ENCODE data around the gene INTU. TPM values are rescaled to one million over a fixed set of nuclear protein-coding genes. Genes with fewer than 3 reads are reported as not detected.

Gene INTU
- total RNA-seq, 2 donors from 2014 or later, result 7.6 to 8.0 TPM

GRCh38 chr4:127731406-127731805 lies 98.6 kb downstream of the INTU start:
- DNase-seq, result no peak
- intact Hi-C loops (cut with DNase I), result loop anchor here (5.0 kb wide), 1 partner anchor 124 kb away; no protein-coding TSS in a partner anchor

DNA sequence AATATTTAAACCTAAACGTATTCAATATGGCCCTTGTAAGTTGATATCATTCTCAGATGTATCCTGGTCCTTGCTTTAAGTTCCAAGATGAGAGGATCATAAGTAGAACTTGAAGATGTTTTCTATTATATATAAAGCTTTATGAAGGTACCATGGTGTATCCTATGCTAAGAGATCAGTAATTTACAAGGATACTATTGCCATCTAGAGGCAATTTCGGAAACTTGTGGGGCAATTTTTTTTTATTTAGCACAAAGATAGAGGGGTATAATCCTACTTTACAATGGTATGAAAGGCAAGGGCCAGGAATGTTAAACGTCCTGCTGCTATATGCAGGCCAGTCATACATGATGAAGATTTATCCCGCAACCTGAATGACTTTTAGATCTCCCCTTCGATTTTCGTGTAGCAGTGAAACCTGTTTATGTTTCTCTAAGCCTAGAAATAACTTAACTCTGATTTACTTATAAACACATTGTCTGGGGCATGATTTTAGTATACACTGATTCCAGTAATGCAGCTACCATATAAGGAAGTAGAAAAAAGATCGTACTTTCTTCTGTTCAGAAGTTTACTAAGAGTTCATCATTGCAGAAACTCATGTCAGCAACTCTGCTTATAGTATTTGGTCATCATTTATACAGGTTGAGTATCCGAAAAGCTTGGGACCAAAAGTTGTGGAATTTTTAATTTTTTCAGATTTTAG lies 100.0 kb downstream of the INTU start:
- no peak overlapping the region for H3K4me3 ChIP-seq
- TF ChIP-seq, protein P1, sequence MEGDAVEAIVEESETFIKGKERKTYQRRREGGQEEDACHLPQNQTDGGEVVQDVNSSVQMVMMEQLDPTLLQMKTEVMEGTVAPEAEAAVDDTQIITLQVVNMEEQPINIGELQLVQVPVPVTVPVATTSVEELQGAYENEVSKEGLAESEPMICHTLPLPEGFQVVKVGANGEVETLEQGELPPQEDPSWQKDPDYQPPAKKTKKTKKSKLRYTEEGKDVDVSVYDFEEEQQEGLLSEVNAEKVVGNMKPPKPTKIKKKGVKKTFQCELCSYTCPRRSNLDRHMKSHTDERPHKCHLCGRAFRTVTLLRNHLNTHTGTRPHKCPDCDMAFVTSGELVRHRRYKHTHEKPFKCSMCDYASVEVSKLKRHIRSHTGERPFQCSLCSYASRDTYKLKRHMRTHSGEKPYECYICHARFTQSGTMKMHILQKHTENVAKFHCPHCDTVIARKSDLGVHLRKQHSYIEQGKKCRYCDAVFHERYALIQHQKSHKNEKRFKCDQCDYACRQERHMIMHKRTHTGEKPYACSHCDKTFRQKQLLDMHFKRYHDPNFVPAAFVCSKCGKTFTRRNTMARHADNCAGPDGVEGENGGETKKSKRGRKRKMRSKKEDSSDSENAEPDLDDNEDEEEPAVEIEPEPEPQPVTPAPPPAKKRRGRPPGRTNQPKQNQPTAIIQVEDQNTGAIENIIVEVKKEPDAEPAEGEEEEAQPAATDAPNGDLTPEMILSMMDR (IDR thresholded peaks at IDR 0.05), result peak; percentile 27 to 65 (median 62)
- no peak for TF ChIP-seq POLR2A (IDR thresholded peaks at IDR 0.05)
- WGBS, 2 donors, result 6 to 10% methylated on average over 8 of the region's 8 CpGs
- H3K9me3 ChIP-seq, result no peaks in the 10 kb centered on the region
- no peaks in the 10 kb centered on the region for H3K36me3 ChIP-seq (replicated peaks in 1 of 2; ENCODE audit: insufficient read depth in 1 of 2, low read depth in 2 of 2)
- intact Hi-C loops (cut with DNase I), result loop anchor here (5.0 kb wide), 1 partner anchor 125 kb away; no protein-coding TSS in a partner anchor
- DNase-seq (no peak), ATAC-seq (no peak)
- no peaks in the 10 kb centered on the region for H3K4me1 ChIP-seq
- H3K27me3 ChIP-seq, result no peaks in the 10 kb centered on the region
- H3K27ac ChIP-seq, result no peak overlapping the region

More at GRCh38 chr4:127731406-127731805, 98.6 kb downstream of the INTU start:
- Histone ChIP-seq H3K27me3 (no peaks in the 10 kb centered on the region), H3K4me3 (no peak overlapping the region), H3K9me3 (no peaks in the 10 kb centered on the region), H3K27ac (no peak overlapping the region), H3K4me1 (no peaks in the 10 kb centered on the region), H3K36me3 (replicated peaks in 1 of 2; ENCODE audit: insufficient read depth in 1 of 2, low read depth in 2 of 2) (no peaks in the 10 kb centered on the region)
- TF ChIP-seq, protein P1 (IDR thresholded peaks at IDR 0.05), result no peak
- TF ChIP-seq POLR2A (IDR thresholded peaks at IDR 0.05), result no peak
- no peak for ATAC-seq
- 82 to 85% methylated on average over 19 of the region's 19 CpGs for WGBS, 2 donors

- WGBS, 2 donors, result 62 to 66% methylated on average over 2 of the region's 2 CpGs
- no peaks in the 10 kb centered on the region for H3K9me3 ChIP-seq
- no peak overlapping the region for H3K4me3 ChIP-seq
- H3K27me3 ChIP-seq, result no peaks in the 10 kb centered on the region
- ATAC-seq (no peak), DNase-seq (no peak)
- no peak overlapping the region for H3K27ac ChIP-seq
- intact Hi-C loops (cut with DNase I), result loop anchor here (5.0 kb wide), 1 partner anchor 128 kb away; no protein-coding TSS in a partner anchor
- no peak for TF ChIP-seq POLR2A (IDR thresholded peaks at IDR 0.05)
- TF ChIP-seq, protein P1 (IDR thresholded peaks at IDR 0.05), result no peak
- H3K36me3 ChIP-seq (replicated peaks in 1 of 2; ENCODE audit: insufficient read depth in 1 of 2, low read depth in 2 of 2), result no peaks in the 10 kb centered on the region
- H3K4me1 ChIP-seq, result no peaks in the 10 kb centered on the region
Measured at GRCh38 chr4:127734976-127735375, 102.2 kb downstream of the INTU start.

GRCh38 chr4:127737295-127737694 lies 104.5 kb downstream of the INTU start:
- 26 to 39% methylated on average over 4 of the region's 4 CpGs for WGBS, 2 donors
- TF ChIP-seq, protein P1 (IDR thresholded peaks at IDR 0.05), result no peak
- no peak for TF ChIP-seq POLR2A (IDR thresholded peaks at IDR 0.05)
- Histone ChIP-seq H3K36me3 (replicated peaks in 1 of 2; ENCODE audit: insufficient read depth in 1 of 2, low read depth in 2 of 2) (no peaks in the 10 kb centered on the region), H3K27ac (no peak overlapping the region), H3K27me3 (no peaks in the 10 kb centered on the region), H3K4me3 (no peak overlapping the region), H3K9me3 (no peaks in the 10 kb centered on the region), H3K4me1 (no peaks in the 10 kb centered on the region)
- DNase-seq (no peak), ATAC-seq (no peak)
- intact Hi-C loops (cut with DNase I), result no loop called here

- TF ChIP-seq POLR2A (IDR thresholded peaks at IDR 0.05), result no peak
- TF ChIP-seq, protein P1 (IDR thresholded peaks at IDR 0.05), result no peak
- intact Hi-C loops (cut with DNase I), result no loop called here
- Histone ChIP-seq H3K9me3 (no peaks in the 10 kb centered on the region), H3K27me3 (no peaks in the 10 kb centered on the region), H3K4me1 (no peaks in the 10 kb centered on the region), H3K36me3 (replicated peaks in 1 of 2; ENCODE audit: insufficient read depth in 1 of 2, low read depth in 2 of 2) (no peaks in the 10 kb centered on the region), H3K4me3 (no peak overlapping the region), H3K27ac (no peak overlapping the region)
- no peak for DNase-seq
- ATAC-seq, result no peak
- WGBS, 2 donors, result 92 to 93% methylated on average over 1 of the region's 1 CpG
Measured at GRCh38 chr4:127741247-127741646, 108.5 kb downstream of the INTU start.
